Dermis lymphatic vessel endothelial cell (primary cell): ENCODE measurements around the gene SORT1. TPM values are rescaled to one million over a fixed set of nuclear protein-coding genes. Genes with fewer than 3 reads are reported as not detected.

Experiments used
- total RNA-seq: library from RNA; depleted of rRNA; stranded (reverse); fragments of >200 nt; gene quantifications from 2 replicates; pipeline ENCODE4 v1.2.1, GENCODE V29; 2014

SORT1 gene
- total RNA-seq = 10.3 and 18.4 TPM in 2 replicates

DNA sequence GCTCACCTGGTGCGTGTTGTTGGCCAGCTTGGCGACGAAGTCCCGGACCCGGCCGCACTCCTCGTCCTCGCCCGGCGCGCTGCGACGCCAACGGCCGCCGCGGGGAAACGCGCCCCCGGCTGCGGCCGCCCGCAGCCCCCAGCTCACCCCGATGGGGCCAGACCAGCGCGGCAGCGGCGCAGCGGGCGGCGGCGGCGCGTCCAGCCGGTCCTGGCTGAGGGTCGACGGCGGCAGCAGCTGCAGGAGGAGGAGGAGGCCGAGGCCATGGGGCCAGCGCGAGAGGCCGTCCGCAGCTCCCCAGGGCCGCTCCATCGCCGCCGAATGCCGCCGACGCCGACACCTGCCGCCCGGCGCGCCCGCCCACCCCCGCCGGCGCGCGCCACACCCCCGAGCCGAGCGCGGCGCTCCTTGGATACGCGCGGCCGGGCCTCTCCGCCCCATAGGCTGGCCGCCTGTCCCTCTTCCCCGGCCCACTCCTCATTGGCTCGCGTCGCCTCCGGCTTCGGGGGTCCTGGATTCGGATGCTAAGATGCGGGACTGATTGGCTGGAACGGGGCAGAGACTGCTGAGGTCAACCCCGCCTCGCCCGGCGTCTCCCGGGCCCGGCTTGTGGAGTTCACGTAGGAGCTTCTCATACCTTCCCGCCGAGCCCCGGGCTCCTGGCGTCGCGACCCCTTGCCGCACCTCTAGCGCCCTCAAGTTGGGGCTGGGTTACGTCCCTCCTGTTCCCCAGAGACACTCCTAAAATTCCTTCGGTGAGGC lies at the start of gene SORT1:
SORT1 (minus strand) TSS at position 338 of the 762 bp plus-strand sequence; CDS start at position 312, 26 bp downstream.

DNA sequence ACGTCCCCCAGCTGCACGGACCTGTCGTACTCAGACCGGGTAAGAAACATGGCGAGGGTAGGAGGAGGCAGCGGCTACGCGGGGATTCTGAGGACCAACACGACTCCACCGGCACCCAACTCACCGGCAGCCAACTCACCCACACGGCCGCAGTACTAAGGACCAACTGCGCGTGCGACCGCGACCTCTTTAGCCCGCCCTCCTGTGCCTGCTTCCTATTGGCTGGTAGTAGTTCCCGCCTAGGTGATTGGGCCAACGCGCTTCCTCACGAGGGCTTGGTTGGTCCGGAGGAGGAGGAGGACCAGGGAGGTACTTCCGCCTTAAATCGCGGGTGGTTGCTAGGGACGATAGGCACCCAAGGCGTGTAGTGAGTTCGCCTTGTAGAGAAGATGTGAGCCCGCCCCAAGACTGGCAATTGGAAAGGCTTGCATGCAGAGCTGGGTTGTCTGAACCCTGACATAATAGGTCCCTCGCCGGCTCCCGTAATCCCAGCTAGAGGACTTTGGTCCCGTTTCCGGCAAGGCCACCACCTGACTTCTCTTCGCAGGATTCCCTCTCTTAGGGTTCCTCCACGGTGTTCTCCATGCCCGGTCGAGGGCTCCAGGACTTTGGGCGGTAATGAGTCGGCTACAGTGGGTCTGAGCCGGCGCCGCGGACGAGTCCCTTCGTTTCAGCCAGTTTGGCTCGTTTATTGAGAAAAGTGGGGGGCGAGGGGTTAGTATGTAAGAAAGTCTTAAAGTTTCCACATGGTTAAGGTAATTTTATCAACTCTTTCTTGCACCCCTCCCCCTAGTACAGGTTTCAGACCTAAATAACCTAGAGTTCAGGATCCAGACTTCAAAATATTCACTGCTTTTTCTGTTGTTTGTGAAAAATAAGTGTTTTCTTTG lies 28.8 kb upstream of the SORT1 start, which contains the start of gene PSMA5:
PSMA5 (minus strand) TSS at position 168 of the 890 bp plus-strand sequence; CDS start at position 50, 118 bp downstream.

DNA sequence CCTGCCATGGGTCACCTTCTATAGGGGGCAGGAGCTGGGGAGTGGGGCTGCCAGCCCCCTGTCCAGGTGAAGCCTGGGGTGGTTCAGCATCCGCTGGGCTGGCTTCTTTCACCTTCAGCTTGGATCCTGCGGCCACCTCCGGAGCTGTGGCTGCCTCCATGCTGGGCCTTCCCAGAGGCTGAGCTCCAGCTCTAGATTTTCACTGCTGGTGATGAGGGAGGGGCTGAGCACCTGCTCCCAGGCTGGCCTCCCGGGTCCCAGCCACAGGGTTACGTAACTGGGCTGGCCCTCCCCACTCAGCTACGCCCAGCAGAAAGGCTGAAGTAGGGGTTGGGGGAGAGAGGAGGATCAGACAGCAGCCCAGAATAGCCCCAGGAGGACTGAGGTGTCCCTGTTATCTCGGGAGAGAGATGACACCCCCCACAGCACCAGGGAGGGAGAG lies 90.9 kb downstream of the SORT1 start, which contains the start of gene MYBPHL:
MYBPHL (minus strand) TSS at position 180 of the 442 bp plus-strand sequence; CDS start at position 160, 20 bp downstream.

GRCh38 chr1:109282952-109283747 lies 114.6 kb downstream of the SORT1 start, which contains the start of gene PSRC1:
TSS of gene PSRC1 (minus strand) at chr1:109283145.

Other genes with a start within 250 kb of the SORT1 start
- 147 and 169 TPM in 2 replicates for gene SARS1, start 184.0 kb downstream of the SORT1 start, total RNA-seq
- gene CELSR2, start 148.4 kb downstream of the SORT1 start, total RNA-seq = 0.43 and 0.65 TPM in 2 replicates
- 1.0 and 1.3 TPM in 2 replicates for gene PSRC1, start 114.8 kb downstream of the SORT1 start, total RNA-seq
- not detected in 2 replicates for gene MYBPHL, start 90.9 kb downstream of the SORT1 start, total RNA-seq
- 44.6 and 53.6 TPM in 2 replicates for gene PSMA5, start 28.5 kb upstream of the SORT1 start, total RNA-seq
- under 0.01 TPM in 1 of 2 replicates, not detected in the other for gene SYPL2, start 68.6 kb upstream of the SORT1 start, total RNA-seq
- gene ATXN7L2, start 86.0 kb upstream of the SORT1 start, total RNA-seq = 0.76 and 1.3 TPM in 2 replicates
- 4.7 and 5.5 TPM in 2 replicates for gene CYB561D1, start 96.2 kb upstream of the SORT1 start, total RNA-seq
- gene AMIGO1, start 111.8 kb upstream of the SORT1 start, total RNA-seq = 1.2 and 1.7 TPM in 2 replicates
- gene GPR61, start 142.0 kb upstream of the SORT1 start, total RNA-seq = 0.11 and 0.17 TPM in 2 replicates
- gene GNAI3, start 150.7 kb upstream of the SORT1 start, total RNA-seq = 11.8 and 13.5 TPM in 2 replicates
- 0.11 and 0.17 TPM in 2 replicates for gene GNAT2, start 221.7 kb upstream of the SORT1 start, total RNA-seq
- gene AMPD2, start 221.9 kb upstream of the SORT1 start, total RNA-seq = 20.9 and 22.6 TPM in 2 replicates